T-helper 17 cell (primary cell): Measurements from ENCODE around the gene CLEC18A. TPM values are rescaled to one million over a fixed set of nuclear protein-coding genes. Genes with fewer than 3 reads are reported as not detected.
A peak's percentile ranks its signal among the peaks of the same experiment; 100 is the strongest.
"Not testable (repeated sequence)": the region's sequence is repeated elsewhere in the genome, so short reads cannot be mapped to it uniquely, and the experiment has no call there.

ENCODE experiments used
- ATAC-seq: fragments of 150-1000 bp; cut with Tn5 transposase; 2 replicates; pipeline ENCODE4 v1.10.0; 2021; ENCODE audit warnings: mild to moderate bottlenecking, moderate library complexity
- DNase-seq, 3 donors: peaks; one replicate each; pipeline versions ENCODE4 v3.0.0 to v3.0.0-alpha.2; 2020 to 2021
- H3K9me3 ChIP-seq: one replicate; pipeline ENCODE4 v1.7.0; 2013; ENCODE audit warnings: low read length, mild to moderate bottlenecking; ENCODE audit not compliant: control insufficient read depth, poor library complexity, severe bottlenecking
- H3K27ac Mint-ChIP-seq: one replicate; pipeline ENCODE4 v1.8.0; 2022; ENCODE audit warnings: mild to moderate bottlenecking, moderate library complexity, mixed read lengths
- H3K27me3 Mint-ChIP-seq: one replicate; pipeline ENCODE4 v1.8.0; 2022; ENCODE audit warnings: mixed read lengths
- H3K36me3 Mint-ChIP-seq: one replicate; pipeline ENCODE4 v1.8.0; 2022; ENCODE audit warnings: low read depth, mixed read lengths
- H3K4me1 Mint-ChIP-seq: one replicate; pipeline ENCODE4 v1.8.0; 2022; ENCODE audit warnings: mild to moderate bottlenecking, mixed read lengths
- H3K4me3 Mint-ChIP-seq: one replicate; pipeline ENCODE4 v1.8.0; 2022; ENCODE audit warnings: mild to moderate bottlenecking, moderate library complexity, mixed read lengths
- total RNA-seq, 4 donors: library from RNA in 2 of 4; stranded (reverse) in 2 of 4; gene quantifications; one replicate each; pipeline ENCODE4 v1.2.3 and lab custom pipeline; 2022 to 2026

Gene CLEC18A
- total RNA-seq: 1 to 10 TPM; 1.8 to 2.1 TPM
- 0.23 reads per million in 2 donors for total RNA-seq (lab: John Stamatoyannopoulos, UW)

GRCh38 chr16:69951017-69951671 is at the start of gene CLEC18A:
TSS of gene CLEC18A (plus strand) at chr16:69951334. CDS start at chr16:69951367, 33 bp downstream.
- DNase-seq, H3K27me3 Mint-ChIP-seq, ATAC-seq, H3K4me1 Mint-ChIP-seq, H3K36me3 Mint-ChIP-seq, H3K4me3 Mint-ChIP-seq, H3K9me3 ChIP-seq, H3K27ac Mint-ChIP-seq: not testable (repeated sequence)

GRCh38 chr16:69903865-69904415 is 47.2 kb upstream of the CLEC18A start:
- peaks cover 5% of the 10 kb centered on the region for H3K36me3 Mint-ChIP-seq

GRCh38 chr16:69904495-69905170 is 46.5 kb upstream of the CLEC18A start:
- no peak overlapping the region for H3K27ac Mint-ChIP-seq
- DNase-seq (no peak), ATAC-seq (no peak)
- peaks cover 3% of the 10 kb centered on the region for H3K4me1 Mint-ChIP-seq
- H3K9me3 ChIP-seq: no peaks in the 10 kb centered on the region
- no peaks in the 10 kb centered on the region for H3K27me3 Mint-ChIP-seq
- H3K4me3 Mint-ChIP-seq: no peak overlapping the region
- peaks cover 5% of the 10 kb centered on the region for H3K36me3 Mint-ChIP-seq

More at GRCh38 chr16:69903865-69904415, 47.2 kb upstream of the CLEC18A start:
- no peak for DNase-seq
- ATAC-seq: no peak
- H3K9me3 ChIP-seq: no peaks in the 10 kb centered on the region
- Mint-ChIP-seq H3K4me3 (no peak overlapping the region), H3K4me1 (peaks cover 3% of the 10 kb centered on the region), H3K27me3 (no peaks in the 10 kb centered on the region), H3K27ac (no peak overlapping the region)

GRCh38 chr16:69905171-69905555 is 46.0 kb upstream of the CLEC18A start:
- Mint-ChIP-seq H3K4me1 (peaks cover 3% of the 10 kb centered on the region), H3K27ac (no peak overlapping the region), H3K27me3 (no peaks in the 10 kb centered on the region), H3K36me3 (peaks cover 8% of the 10 kb centered on the region), H3K4me3 (no peak overlapping the region)
- H3K9me3 ChIP-seq: no peaks in the 10 kb centered on the region
- DNase-seq (no peak), ATAC-seq (no peak)

GRCh38 chr16:69906838-69907401 is 44.2 kb upstream of the CLEC18A start:
- no peaks in the 10 kb centered on the region for H3K27me3 Mint-ChIP-seq

GRCh38 chr16:69909043-69909442 is 42.1 kb upstream of the CLEC18A start:
- no peak overlapping the region for H3K4me3 Mint-ChIP-seq
- peaks cover 3% of the 10 kb centered on the region for H3K4me1 Mint-ChIP-seq
- peaks cover 5% of the 10 kb centered on the region for H3K36me3 Mint-ChIP-seq
- no peaks in the 10 kb centered on the region for H3K9me3 ChIP-seq
- H3K27ac Mint-ChIP-seq: no peak overlapping the region
- DNase-seq: no peak
- no peaks in the 10 kb centered on the region for H3K27me3 Mint-ChIP-seq
- ATAC-seq: no peak

More at GRCh38 chr16:69906838-69907401, 44.2 kb upstream of the CLEC18A start:
- no peak for DNase-seq
- H3K36me3 Mint-ChIP-seq: peaks cover 8% of the 10 kb centered on the region
- H3K4me1 Mint-ChIP-seq: peaks cover 6% of the 10 kb centered on the region
- no peak overlapping the region for H3K27ac Mint-ChIP-seq
- no peak for ATAC-seq
- H3K4me3 Mint-ChIP-seq: no peak overlapping the region
- H3K9me3 ChIP-seq: no peaks in the 10 kb centered on the region

GRCh38 chr16:69909760-69910159 is 41.4 kb upstream of the CLEC18A start:
- no peak overlapping the region for H3K4me3 Mint-ChIP-seq
- DNase-seq (no peak), ATAC-seq (no peak)
- peaks cover 5% of the 10 kb centered on the region for H3K36me3 Mint-ChIP-seq
- no peaks in the 10 kb centered on the region for H3K27me3 Mint-ChIP-seq
- peaks cover 3% of the 10 kb centered on the region for H3K4me1 Mint-ChIP-seq
- H3K27ac Mint-ChIP-seq: no peak overlapping the region
- H3K9me3 ChIP-seq: no peaks in the 10 kb centered on the region

GRCh38 chr16:69910964-69911363 is 40.2 kb upstream of the CLEC18A start:
- no peak overlapping the region for H3K4me3 Mint-ChIP-seq
- peaks cover 5% of the 10 kb centered on the region for H3K36me3 Mint-ChIP-seq

GRCh38 chr16:69916462-69916861 is 34.7 kb upstream of the CLEC18A start:
- ATAC-seq (no peak), DNase-seq (no peak)
- H3K27me3 Mint-ChIP-seq: no peaks in the 10 kb centered on the region
- H3K27ac Mint-ChIP-seq: peak overlapping the region; percentile 47
- no peak overlapping the region for H3K4me3 Mint-ChIP-seq
- H3K9me3 ChIP-seq: no peaks in the 10 kb centered on the region
- peaks cover 12% of the 10 kb centered on the region for H3K36me3 Mint-ChIP-seq
- peaks cover 2% of the 10 kb centered on the region for H3K4me1 Mint-ChIP-seq

More at GRCh38 chr16:69910964-69911363, 40.2 kb upstream of the CLEC18A start:
- H3K27me3 Mint-ChIP-seq: no peaks in the 10 kb centered on the region
- DNase-seq (no peak), ATAC-seq (no peak)
- H3K4me1 Mint-ChIP-seq: peaks cover 3% of the 10 kb centered on the region
- H3K27ac Mint-ChIP-seq: peak overlapping the region; percentile 60
- no peaks in the 10 kb centered on the region for H3K9me3 ChIP-seq

GRCh38 chr16:69917311-69917710 is 33.8 kb upstream of the CLEC18A start:
- H3K4me3 Mint-ChIP-seq: no peak overlapping the region
- ATAC-seq: no peak
- no peaks in the 10 kb centered on the region for H3K27me3 Mint-ChIP-seq
- H3K36me3 Mint-ChIP-seq: peaks cover 12% of the 10 kb centered on the region
- H3K27ac Mint-ChIP-seq: peak overlapping the region; percentile 47
- peaks cover 3% of the 10 kb centered on the region for H3K4me1 Mint-ChIP-seq
- no peak for DNase-seq
- no peaks in the 10 kb centered on the region for H3K9me3 ChIP-seq

GRCh38 chr16:69917739-69918138 is 33.4 kb upstream of the CLEC18A start:
- no peaks in the 10 kb centered on the region for H3K27me3 Mint-ChIP-seq
- peaks cover 3% of the 10 kb centered on the region for H3K4me1 Mint-ChIP-seq
- H3K36me3 Mint-ChIP-seq: peaks cover 10% of the 10 kb centered on the region
- no peak for ATAC-seq
- no peak overlapping the region for H3K4me3 Mint-ChIP-seq
- no peak for DNase-seq
- peak overlapping the region; percentile 32 for H3K27ac Mint-ChIP-seq
- H3K9me3 ChIP-seq: no peaks in the 10 kb centered on the region

- H3K27me3 Mint-ChIP-seq: no peaks in the 10 kb centered on the region
- peak overlapping the region; percentile 32 for H3K27ac Mint-ChIP-seq
- ATAC-seq (no peak), DNase-seq (no peak)
- no peaks in the 10 kb centered on the region for H3K9me3 ChIP-seq
- H3K4me3 Mint-ChIP-seq: no peak overlapping the region
- peaks cover 3% of the 10 kb centered on the region for H3K4me1 Mint-ChIP-seq
- H3K36me3 Mint-ChIP-seq: peaks cover 10% of the 10 kb centered on the region
Measured at GRCh38 chr16:69918241-69918640, 32.9 kb upstream of the CLEC18A start.

- H3K9me3 ChIP-seq: no peaks in the 10 kb centered on the region
- no peak for DNase-seq
- H3K4me3 Mint-ChIP-seq: no peak overlapping the region
- H3K4me1 Mint-ChIP-seq: peaks cover 5% of the 10 kb centered on the region
- ATAC-seq: no peak
- H3K36me3 Mint-ChIP-seq: peaks cover 14% of the 10 kb centered on the region
- no peak overlapping the region for H3K27ac Mint-ChIP-seq
- no peaks in the 10 kb centered on the region for H3K27me3 Mint-ChIP-seq
Measured at GRCh38 chr16:69921127-69921526, 30.0 kb upstream of the CLEC18A start.
